ENCODE data around the gene GCAT. TPM values are rescaled to one million over a fixed set of nuclear protein-coding genes. Genes with fewer than 3 reads are reported as not detected.

GCAT gene
- total RNA-seq, 4 donors from 2014 or later = 30.4 to 59.1 (median 38.2) TPM

- DNase-seq = peak in 1 of 2 donors; percentile 50
These were observed 5.8 kb upstream of the GCAT start for GRCh38 chr22:37801946-37802309.

GRCh38 chr22:37802310-37803194, 5.2 kb upstream of the GCAT start:
- H3K27ac ChIP-seq = peak overlapping the region; percentile 77 to 91 (median 82)
- intact Hi-C loops (cut with DNase I) = no loop called here
- TF ChIP-seq CTCF (IDR thresholded peaks at IDR 0.05) = no peak
- TF ChIP-seq POLR2A (IDR thresholded peaks at IDR 0.05) = peak; percentile 30 to 76
- H3K36me3 ChIP-seq = no peaks in the 10 kb centered on the region
- H3K4me1 ChIP-seq = peaks cover 36 to 52% of the 10 kb centered on the region in 2 donors
- H3K9me3 ChIP-seq = no peaks in the 10 kb centered on the region
- H3K27me3 ChIP-seq = no peaks in the 10 kb centered on the region
- H3K4me3 ChIP-seq (replicated peaks in 1 of 3) = peak overlapping the region; percentile 21 to 63 (median 63)
- DNase-seq = peak; percentile 75 to 77
- 6 to 9% methylated on average over 20 to 26 of the region's 63 CpGs for WGBS, 2 donors

More at GRCh38 chr22:37801946-37802309, 5.8 kb upstream of the GCAT start:
- TF ChIP-seq POLR2A (IDR thresholded peaks at IDR 0.05) (no peak), CTCF (IDR thresholded peaks at IDR 0.05) (no peak)
- 6 to 7% methylated on average over 13 of the region's 13 CpGs for WGBS, 2 donors
- Histone ChIP-seq H3K27me3 (no peaks in the 10 kb centered on the region), H3K4me1 (peaks cover 40 to 57% of the 10 kb centered on the region in 2 donors), H3K27ac (peak overlapping the region; percentile 77 to 91 (median 82)), H3K4me3 (replicated peaks in 1 of 3) (peak overlapping the region; percentile 21 to 63 (median 63)), H3K9me3 (no peaks in the 10 kb centered on the region), H3K36me3 (no peaks in the 10 kb centered on the region)
- intact Hi-C loops (cut with DNase I) = no loop called here

GRCh38 chr22:37803195-37803638, 4.5 kb upstream of the GCAT start:
- no peaks in the 10 kb centered on the region for H3K27me3 ChIP-seq
- no peaks in the 10 kb centered on the region for H3K9me3 ChIP-seq
- DNase-seq = no peak
- H3K36me3 ChIP-seq = no peaks in the 10 kb centered on the region
- no peak for TF ChIP-seq POLR2A (IDR thresholded peaks at IDR 0.05)
- TF ChIP-seq CTCF (IDR thresholded peaks at IDR 0.05) = no peak
- H3K27ac ChIP-seq = peak overlapping the region in 1 of 3 donors; percentile 91
- intact Hi-C loops (cut with DNase I) = no loop called here
- no peak overlapping the region for H3K4me3 ChIP-seq (replicated peaks in 1 of 3)
- peaks cover 34 to 47% of the 10 kb centered on the region in 2 donors for H3K4me1 ChIP-seq
- 40 to 49% methylated on average over 16 of the region's 16 CpGs for WGBS, 2 donors

GRCh38 chr22:37803639-37804351, 3.9 kb upstream of the GCAT start:
- H3K36me3 ChIP-seq = no peaks in the 10 kb centered on the region
- WGBS, 2 donors = 56 to 60% methylated on average over 34 of the region's 34 CpGs
- peaks cover 34 to 47% of the 10 kb centered on the region in 2 donors for H3K4me1 ChIP-seq
- H3K27me3 ChIP-seq = no peaks in the 10 kb centered on the region
- H3K4me3 ChIP-seq (replicated peaks in 1 of 3) = peak overlapping the region in 1 of 3 donors; percentile 34
- H3K9me3 ChIP-seq = no peaks in the 10 kb centered on the region
- no peak for DNase-seq
- TF ChIP-seq CTCF (IDR thresholded peaks at IDR 0.05) (no peak), POLR2A (IDR thresholded peaks at IDR 0.05) (no peak)
- intact Hi-C loops (cut with DNase I) = no loop called here
- peak overlapping the region in 1 of 3 donors; percentile 83 for H3K27ac ChIP-seq

Data from thyroid gland (tissue), 4 donors.